GM19099 (cell line): ENCODE results near the gene FBXO41.
A peak's percentile ranks its signal among the peaks of the same experiment; 100 is the strongest.

ENCODE experiments used
- POLR2A ChIP-seq: IDR thresholded peaks from 3 replicates; pipeline ENCODE4 v1.6.1; 2011; ENCODE audit warnings: low read depth; ENCODE audit not compliant: insufficient read length; ENCODE audit errors: extremely low read depth

Gene FBXO41

DNA sequence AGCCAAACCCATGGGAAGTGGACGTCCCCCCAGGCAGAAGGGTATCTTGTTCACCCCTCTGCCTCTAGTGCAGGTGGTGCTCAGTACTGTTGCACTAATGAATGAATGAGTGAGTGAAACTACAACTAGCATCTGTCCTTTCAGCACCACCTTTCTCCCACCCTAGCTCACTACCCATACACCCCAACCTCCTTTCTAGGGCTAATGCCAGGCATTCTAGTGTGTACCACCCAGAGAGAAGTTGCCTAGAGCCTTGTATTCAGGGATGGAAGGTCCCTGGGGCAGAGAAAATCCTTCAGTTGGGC is 27.7 kb downstream of the FBXO41 start:
- no peak for TF ChIP-seq POLR2A

DNA sequence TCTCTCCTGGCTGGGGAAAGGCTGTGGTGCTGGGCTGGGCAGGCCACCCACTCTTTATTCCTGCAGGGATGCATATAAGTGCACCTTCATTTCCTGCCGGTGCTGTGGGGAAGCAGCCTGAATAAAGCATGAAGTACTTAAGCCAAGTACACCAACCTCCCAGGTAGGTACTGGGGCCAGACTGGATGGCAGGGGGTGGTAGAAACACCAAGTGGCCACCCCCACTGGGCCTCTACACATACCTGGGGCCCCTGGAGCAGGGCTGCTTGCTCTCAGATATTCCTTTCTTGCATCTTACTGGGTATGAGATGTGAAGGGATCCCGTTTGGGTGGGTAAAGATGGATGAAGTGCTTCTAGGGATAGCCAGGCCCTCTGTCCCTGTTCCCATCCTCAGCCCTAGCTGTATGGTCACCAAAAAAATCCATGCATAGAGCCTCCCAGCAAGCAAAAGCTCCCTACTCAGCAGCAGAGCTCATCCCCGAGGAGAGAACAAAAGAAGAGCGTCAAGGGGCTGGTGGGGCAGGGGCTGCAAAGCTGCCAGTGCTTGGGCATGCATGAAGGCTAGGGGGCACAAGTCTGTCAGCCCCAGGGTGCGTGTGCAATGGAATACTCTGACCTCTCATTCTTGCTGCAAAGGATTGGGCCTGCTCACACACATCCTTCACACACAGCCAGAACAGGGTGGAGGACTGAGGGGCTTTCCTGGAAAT is 28.2 kb downstream of the FBXO41 start:
- no peak for TF ChIP-seq POLR2A

DNA sequence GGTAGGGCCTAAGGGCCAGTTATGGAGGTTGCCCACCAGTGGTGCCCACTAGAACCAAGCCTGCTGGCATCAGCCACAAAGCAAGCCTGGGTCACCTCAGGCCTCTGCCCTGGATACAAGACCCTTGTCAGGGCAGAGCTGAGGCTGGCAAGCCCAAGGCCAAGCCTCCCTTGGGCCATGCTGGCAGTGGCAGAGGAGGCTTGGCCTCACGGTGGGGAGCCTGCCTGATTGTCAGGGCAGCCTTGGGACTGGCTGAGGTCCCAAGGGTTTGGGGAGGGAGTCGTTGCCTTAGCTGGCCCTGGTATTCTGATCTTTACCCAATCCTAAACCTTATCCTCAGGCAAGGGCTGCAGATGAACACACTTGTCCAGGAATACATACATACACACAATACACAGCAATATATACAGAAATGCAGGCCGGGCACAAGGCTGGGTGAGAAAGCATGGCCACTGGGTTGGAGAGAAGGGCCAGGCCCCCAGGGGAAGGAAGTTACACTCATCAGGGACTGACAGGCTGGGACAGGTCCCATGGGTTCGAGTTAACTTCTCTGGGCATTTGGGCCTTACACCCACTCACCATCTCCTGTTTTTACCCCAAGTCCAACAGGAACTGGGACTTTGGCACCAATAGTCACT is 29.2 kb downstream of the FBXO41 start:
- TF ChIP-seq POLR2A = no peak

DNA sequence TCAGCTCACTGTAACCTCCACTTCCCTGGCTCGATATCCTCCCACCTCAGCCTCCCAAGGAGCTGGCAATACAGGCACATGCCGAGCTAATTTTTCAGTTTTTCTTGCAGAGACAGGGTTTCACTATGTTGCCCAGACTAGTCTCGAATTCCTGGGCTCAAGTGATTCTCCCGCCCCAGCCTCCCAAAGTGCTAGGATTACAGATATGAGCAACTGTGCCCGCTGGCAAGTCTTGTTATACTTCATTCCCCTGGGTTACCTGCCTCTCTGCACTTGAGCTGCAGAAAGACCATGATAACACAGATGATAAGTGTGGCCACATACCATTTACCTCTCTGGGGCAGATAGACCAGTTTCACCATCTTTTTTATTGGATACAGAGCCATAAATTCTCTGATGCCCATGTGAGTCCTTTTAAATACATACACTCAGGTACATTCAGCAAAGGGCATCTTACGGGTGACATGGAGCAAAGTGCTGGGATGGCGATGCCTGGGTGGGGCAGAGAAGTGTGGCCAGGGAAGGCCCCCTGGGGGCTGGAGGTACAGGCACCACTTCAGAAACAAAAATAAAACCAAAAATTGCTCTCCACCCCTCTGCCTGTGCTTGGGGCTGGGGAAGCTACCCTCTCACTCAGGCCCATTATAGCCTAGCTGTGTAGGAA is 29.8 kb downstream of the FBXO41 start:
- TF ChIP-seq POLR2A = no peak

DNA sequence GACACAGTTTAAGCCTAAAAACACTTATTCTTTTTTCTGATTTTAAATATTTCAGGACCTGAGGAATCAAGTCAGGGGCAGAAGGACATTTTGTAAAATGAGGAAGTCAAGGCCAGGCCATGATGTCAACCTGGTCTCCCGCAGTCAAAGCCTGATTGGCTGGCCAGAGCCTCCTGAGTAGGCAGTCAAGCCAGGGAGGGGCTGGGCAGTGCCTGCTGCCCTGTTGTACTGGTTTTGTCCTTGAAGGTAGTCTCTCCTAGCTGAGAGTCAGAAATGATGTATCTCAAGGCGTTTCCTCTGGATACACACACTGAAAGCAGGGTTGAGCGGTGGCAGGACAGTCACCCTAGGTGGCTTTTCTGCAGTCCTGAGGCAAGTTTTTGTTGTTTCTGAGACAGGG is 30.4 kb downstream of the FBXO41 start:
- TF ChIP-seq POLR2A = peak; percentile 22

DNA sequence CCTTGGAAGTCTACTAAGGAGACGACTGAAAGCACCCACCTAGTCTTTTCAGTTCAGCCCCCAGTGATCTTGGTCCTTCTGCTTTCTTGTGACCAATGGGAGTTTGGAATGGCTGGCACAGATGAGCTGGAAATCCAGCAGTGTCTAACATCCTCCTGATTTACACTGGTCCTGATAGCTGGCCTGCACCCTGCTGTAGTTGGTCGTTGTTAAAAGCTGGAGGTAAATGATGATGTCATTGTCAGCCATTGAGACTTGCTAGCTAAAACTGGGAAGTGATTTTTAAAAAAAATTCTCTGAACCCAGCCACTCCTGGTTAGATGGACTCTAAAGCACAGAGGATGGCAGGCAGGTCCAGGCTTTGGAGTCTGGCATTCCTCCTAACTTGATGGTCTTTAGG is 30.9 kb downstream of the FBXO41 start:
- no peak for TF ChIP-seq POLR2A

DNA sequence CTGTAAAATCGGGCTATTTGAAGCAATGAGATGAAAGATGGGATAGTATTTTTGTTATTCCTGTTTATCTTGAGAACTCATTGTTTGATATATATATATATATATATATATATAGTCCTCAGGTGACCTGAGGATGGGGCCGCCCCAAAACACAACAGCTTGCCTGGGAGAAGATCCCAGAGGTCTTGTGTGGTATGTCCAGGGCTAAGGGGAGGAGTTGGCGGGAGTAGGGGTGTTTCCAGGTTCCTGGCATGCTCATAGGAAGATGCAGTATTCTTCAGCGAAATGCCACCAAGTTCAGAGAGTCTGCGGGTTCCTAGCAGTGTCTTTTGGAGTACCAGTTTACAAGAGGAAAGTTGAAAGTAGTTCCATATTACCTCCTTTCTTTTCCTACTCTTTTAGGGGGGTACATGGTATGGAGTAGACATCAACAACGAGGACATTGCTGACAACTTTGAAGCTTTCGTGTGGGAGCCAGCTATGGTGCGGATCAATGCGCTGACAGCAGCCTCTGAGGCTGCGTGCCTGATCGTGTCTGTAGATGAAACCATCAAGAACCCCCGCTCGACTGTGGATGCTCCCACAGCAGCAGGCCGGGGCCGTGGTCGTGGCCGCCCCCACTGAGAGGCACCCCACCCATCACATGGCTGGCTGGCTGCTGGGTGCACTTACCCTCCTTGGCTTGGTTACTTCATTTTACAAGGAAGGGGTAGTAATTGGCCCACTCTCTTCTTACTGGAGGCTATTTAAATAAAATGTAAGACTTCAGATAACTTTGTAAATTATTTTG is 31.8 kb downstream of the FBXO41 start:
- no peak for TF ChIP-seq POLR2A

DNA sequence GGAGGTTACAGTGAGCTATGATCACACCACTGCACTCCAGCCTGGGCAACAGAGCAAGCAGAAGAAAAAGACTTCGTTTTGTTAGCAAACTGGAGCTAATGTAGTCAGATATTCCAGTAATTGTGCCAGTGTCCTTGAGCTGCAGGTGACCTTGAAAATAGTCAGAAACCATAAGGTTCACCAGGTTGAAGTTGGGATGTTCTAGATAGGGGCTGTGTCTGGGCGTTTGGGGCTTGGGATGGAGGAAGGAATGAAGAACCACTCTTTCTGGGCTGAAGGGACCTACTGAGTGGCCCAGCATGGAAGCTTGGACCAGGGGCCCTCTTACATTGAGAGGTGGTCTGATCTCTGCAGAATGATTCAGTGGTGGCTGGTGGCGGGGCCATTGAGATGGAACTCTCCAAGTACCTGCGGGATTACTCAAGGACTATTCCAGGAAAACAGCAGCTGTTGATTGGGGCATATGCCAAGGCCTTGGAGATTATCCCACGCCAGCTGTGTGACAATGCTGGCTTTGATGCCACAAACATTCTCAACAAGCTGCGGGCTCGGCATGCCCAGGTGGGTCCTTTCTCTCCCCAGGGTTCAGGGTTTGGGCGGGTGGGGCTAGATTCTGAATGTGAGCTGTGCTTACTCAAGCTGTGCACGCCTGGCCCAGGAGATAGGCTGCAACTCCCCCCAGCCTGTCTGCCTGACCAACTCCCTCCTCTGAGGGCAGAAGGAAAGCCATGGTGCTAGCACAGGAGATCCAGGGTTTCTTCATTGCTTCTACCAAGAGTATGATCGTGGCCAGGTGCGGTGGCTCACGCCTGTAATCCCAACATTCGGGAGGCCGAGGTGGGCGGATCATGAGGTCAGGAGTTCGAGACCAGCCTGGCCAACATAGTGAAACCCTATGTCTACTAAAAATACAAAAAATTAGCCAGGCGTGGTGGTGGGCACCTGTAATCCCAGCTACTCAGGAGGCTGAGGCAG is 33.1 kb downstream of the FBXO41 start:
- no peak for TF ChIP-seq POLR2A

DNA sequence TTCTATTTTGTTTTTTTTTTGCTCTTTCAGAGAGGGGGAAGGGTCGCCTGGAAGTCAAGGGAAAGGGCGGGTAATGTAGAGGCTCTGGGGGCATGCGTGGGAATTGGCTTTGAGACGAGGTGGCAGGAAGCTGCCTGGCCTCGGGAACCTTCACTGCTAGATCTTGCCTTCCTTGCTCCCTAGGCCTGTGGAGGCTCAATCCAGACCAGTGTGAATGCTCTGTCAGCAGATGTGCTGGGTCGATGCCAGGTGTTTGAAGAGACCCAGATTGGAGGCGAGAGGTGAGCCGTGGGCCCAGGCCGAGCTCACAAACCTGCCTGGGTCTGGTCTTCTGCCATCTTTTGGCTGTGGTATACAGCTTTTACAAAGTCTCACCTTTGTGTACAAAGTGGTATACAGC is 34.6 kb downstream of the FBXO41 start:
- TF ChIP-seq POLR2A = no peak

DNA sequence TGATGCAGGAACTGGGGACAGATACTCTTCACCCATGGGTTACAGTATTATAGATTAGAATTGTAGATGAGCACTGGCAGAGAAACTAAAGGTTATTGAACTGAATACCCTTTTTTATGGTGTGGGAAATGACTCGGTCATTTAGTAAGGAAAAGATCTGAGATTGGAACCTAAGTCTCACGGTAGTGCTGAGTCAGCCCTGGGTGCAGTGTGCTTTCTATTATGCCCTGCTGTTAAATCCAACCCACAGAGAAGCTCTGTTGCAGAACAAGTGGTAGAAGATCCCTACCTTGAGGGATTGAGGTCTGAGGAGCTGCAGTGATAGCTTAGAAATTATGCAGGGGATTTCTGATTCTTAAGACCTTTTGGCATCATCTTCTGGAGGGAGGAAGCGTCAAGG is 37.4 kb downstream of the FBXO41 start:
- no peak for TF ChIP-seq POLR2A

DNA sequence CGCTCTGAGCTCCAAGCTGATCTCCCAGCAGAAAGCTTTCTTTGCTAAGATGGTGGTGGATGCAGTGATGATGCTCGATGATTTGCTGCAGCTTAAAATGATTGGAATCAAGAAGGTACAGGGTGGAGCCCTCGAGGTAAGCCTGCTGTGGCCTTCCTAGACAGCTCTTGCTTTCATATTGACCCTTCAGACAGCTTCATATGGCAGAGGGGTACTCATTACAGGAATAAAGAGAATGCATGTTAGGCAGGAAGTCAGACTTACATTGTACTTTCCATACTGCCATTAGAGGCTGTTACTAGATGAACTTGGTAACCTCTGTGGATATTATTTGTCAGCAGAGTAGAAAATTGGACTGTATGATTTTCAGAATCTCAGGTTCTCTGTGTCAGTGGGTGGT is 39.7 kb downstream of the FBXO41 start:
- no peak for TF ChIP-seq POLR2A

DNA sequence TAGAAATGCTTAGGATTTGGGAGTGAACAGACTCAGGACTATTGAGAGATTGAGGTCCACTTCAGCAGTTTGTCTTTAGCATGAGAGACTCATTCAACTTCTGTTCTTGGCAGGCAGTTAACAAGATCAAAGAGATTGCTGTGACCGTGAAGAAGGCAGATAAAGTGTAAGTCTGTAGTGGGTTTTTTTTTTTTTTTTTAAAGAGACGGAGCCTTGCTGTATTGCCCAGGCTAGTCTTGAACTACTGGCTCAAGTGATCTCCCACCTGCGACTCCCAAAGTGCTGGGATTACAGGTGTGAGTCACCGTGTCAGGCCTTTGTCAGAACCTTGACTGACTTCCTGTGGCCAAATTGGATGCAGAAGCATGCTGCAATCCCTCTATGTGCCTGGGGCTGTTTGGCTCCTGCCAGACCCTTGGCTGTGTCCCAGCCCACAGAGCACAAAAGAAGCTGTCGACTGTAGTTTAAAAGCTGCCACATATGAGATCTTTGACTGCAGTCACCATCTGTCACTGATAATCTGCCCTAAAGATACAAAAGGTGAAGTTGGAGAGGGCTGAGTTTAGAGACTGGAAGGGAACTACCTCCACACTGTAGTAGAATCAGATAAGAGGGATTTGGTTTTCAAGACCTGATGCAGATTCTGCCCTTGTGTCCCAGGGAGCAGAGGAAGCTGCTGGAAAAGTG is 40.3 kb downstream of the FBXO41 start:
- TF ChIP-seq POLR2A = no peak

DNA sequence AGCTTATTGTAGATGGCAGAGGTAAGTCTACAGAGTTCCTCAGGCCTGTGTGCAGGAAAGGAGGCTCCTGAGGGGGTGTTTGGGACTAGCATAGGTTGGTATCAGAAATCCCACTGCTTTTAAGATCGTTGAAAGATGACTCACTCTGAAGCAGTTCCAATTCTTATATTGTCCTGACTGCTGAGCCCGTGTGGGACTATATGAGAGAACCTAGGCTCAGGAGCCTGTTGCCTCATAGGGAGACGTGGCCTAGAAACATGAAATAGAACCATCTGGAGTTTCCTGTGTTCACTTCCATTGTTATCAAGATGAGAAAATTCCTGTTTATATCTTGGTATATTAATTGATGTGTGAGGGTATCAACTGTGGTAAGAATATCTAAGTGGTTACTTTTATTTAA is 44.5 kb downstream of the FBXO41 start:
- TF ChIP-seq POLR2A = no peak

DNA sequence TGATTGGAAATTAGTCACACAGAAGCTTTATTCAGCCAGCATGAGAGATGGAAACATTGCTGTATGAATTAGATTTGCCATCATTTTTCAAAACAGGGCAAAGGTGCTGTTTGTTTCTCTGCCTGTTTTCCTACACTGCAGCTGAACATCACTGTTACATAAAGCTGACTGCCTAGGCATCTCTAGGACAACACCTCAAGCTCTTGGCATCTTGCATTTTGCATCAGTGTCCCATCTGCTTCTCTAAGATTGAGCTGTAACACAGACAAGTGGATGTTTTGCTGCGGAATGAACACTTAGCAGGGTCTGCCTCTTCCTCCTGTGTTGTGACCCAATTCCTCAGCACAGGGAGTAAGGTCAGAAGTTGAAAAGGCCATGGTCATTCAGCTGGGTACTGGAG is 45.3 kb downstream of the FBXO41 start:
- TF ChIP-seq POLR2A = no peak
